ENCODE data around the gene MT1X. TPM values are rescaled to one million over a fixed set of nuclear protein-coding genes. Genes with fewer than 3 reads are reported as not detected.
A peak's percentile ranks its signal among the peaks of the same experiment; 100 is the strongest.

Gene MT1X
- total RNA-seq, 1 experiment from 2014 or later, result 328 TPM

- TF ChIP-seq AR (CRISPR knock-in tag; IDR thresholded peaks at IDR 0.05), result no peak
- TF ChIP-seq TEAD4 (CRISPR knock-in tag; IDR thresholded peaks at IDR 0.05), result no peak
These were observed 43.2 kb upstream of the MT1X start (continued) for GRCh38 chr16:56639045-56639444.

GRCh38 chr16:56640076-56640475, 42.2 kb upstream of the MT1X start:
- POLR2A ChIA-PET, result interaction anchor here (0.9 to 1.5 kb wide), 3 partner anchors 9 to 37 kb away, joined by 3 to 4 read pairs (median 3); partner anchors contain the start of gene MT1E
- peaks cover 100% of the 10 kb centered on the region for H3K27me3 Mint-ChIP-seq (ENCODE audit: low read depth)
- ATAC-seq, result no peak
- no peak overlapping the region for H3K4me3 Mint-ChIP-seq
- CTCF ChIA-PET, result interaction anchor here (1.4 kb wide), 2 partner anchors 15 to 39 kb away, joined by 3 to 6 read pairs; partner anchors contain the start of gene MT1E
- no peaks in the 10 kb centered on the region for H3K9me3 Mint-ChIP-seq
- peaks cover 31% of the 10 kb centered on the region for H3K4me1 Mint-ChIP-seq
- H3K27ac Mint-ChIP-seq, result no peak overlapping the region
- no peak for TF ChIP-seq FOXP1 (CRISPR knock-in tag; IDR thresholded peaks at IDR 0.05; ENCODE audit: borderline replicate concordance)
- no peak for TF ChIP-seq ZNF219 (CRISPR knock-in tag; IDR thresholded peaks at IDR 0.05; ENCODE audit: borderline replicate concordance)
- no peak for TF ChIP-seq NFYB (CRISPR knock-in tag; conservative IDR thresholded peaks at IDR 0.05; ENCODE audit: low read depth)
- no peak for TF ChIP-seq NFE2L1 (CRISPR knock-in tag; IDR thresholded peaks at IDR 0.05)
- H3K36me3 Mint-ChIP-seq, result no peaks in the 10 kb centered on the region
- DNase-seq (ENCODE audit: low spot score), result no peak

- no peak overlapping the region for H3K27ac Mint-ChIP-seq
- H3K27me3 Mint-ChIP-seq (ENCODE audit: low read depth), result peaks cover 100% of the 10 kb centered on the region
These were observed 41.1 kb upstream of the MT1X start for GRCh38 chr16:56641166-56641565.

GRCh38 chr16:56643080-56643778, 39.0 kb upstream of the MT1X start:
- Mint-ChIP-seq H3K27me3 (ENCODE audit: low read depth) (peaks cover 100% of the 10 kb centered on the region), H3K27ac (no peak overlapping the region), H3K36me3 (no peaks in the 10 kb centered on the region), H3K4me1 (peaks cover 22% of the 10 kb centered on the region), H3K9me3 (no peaks in the 10 kb centered on the region), H3K4me3 (peak overlapping the region; percentile 63)
- ChIA-PET POLR2A (interaction anchor here (0.6 kb wide), 1 partner anchor 13 kb away, joined by 3 read pairs; no protein-coding TSS in a partner anchor), CTCF (interaction anchor here (0.8 to 2.8 kb wide), 13 partner anchors 9 to 58 kb away, joined by 3 to 15 read pairs (median 3); partner anchors contain the start of genes MT1B, MT1E, MT1G and MT2A)
- peak; percentile 80 for ATAC-seq
- DNase-seq (ENCODE audit: low spot score), result peak; percentile 63
- 0 out of 2 replicates have a peak, but pooled peaks have one; percentile 19 for TF ChIP-seq FOXP1 (CRISPR knock-in tag; IDR thresholded peaks at IDR 0.05; ENCODE audit: borderline replicate concordance)
- TF ChIP-seq NR2C2 (CRISPR knock-in tag; IDR thresholded peaks at IDR 0.05), result no peak
- TF ChIP-seq TEAD1 (CRISPR knock-in tag; IDR thresholded peaks at IDR 0.05), result 0 out of 2 replicates have a peak, but pooled peaks have one; percentile 7
- TF ChIP-seq ZNF423 (CRISPR knock-in tag; IDR thresholded peaks at IDR 0.05), result peak; percentile 57; the same call in 1 of the 2 replicates
- peak; percentile 72 for TF ChIP-seq MAX (CRISPR knock-in tag; IDR thresholded peaks at IDR 0.05)
- peak; percentile 39; the same call in 1 of the 2 replicates for TF ChIP-seq USF1 (CRISPR knock-in tag; IDR thresholded peaks at IDR 0.05)
- no peak for TF ChIP-seq ESRRA (CRISPR knock-in tag; IDR thresholded peaks at IDR 0.05; ENCODE audit: borderline replicate concordance)
- TF ChIP-seq SP1 (CRISPR knock-in tag; conservative IDR thresholded peaks at IDR 0.05), result peak; percentile 47
- TF ChIP-seq KAT7 (CRISPR knock-in tag; IDR thresholded peaks at IDR 0.05; ENCODE audit: borderline replicate concordance), result 0 out of 2 replicates have a peak, but pooled peaks have one; percentile 28
- 0 out of 2 replicates have a peak, but pooled peaks have one; percentile 3 for TF ChIP-seq FOXP4 (CRISPR knock-in tag; IDR thresholded peaks at IDR 0.05)

More at GRCh38 chr16:56641166-56641565, 41.1 kb upstream of the MT1X start:
- H3K4me3 Mint-ChIP-seq, result no peak overlapping the region
- DNase-seq (ENCODE audit: low spot score) (no peak), ATAC-seq (no peak)
- no peaks in the 10 kb centered on the region for H3K36me3 Mint-ChIP-seq
- TF ChIP-seq ZBTB21 (CRISPR knock-in tag; IDR thresholded peaks at IDR 0.05; ENCODE audit: borderline replicate concordance) (no peak), ZNF416 (CRISPR knock-in tag; IDR thresholded peaks at IDR 0.05) (no peak), ZNF317 (CRISPR knock-in tag; IDR thresholded peaks at IDR 0.05; ENCODE audit: borderline replicate concordance, low read depth) (no peak)
- POLR2A ChIA-PET, result interaction anchor here (1.1 kb wide), 1 partner anchor 36 kb away, joined by 3 read pairs; no protein-coding TSS in a partner anchor
- CTCF ChIA-PET, result interaction anchor here (1.4 kb wide), 1 partner anchor 16 kb away, joined by 6 read pairs; the partner anchor contains the start of gene MT1E
- peaks cover 27% of the 10 kb centered on the region for H3K4me1 Mint-ChIP-seq
- no peaks in the 10 kb centered on the region for H3K9me3 Mint-ChIP-seq
